ENCODE measurements around the gene BPI. TPM values are rescaled to one million over a fixed set of nuclear protein-coding genes. Genes with fewer than 3 reads are reported as not detected.

BPI gene
- polyA plus RNA-seq, 1 of the 3 experiments (the other 2 are of a cell fraction) = not detected

GRCh38 chr20:38299963-38300362 is 4.0 kb upstream of the BPI start:
- no peak for DNase-seq
- no peak overlapping the region for H3K4me3 ChIP-seq (ENCODE audit: low read depth in 2 of 2, low read length in 1 of 2)
- H3K9ac ChIP-seq = no peak overlapping the region
- 82% methylated on average over 4 of the region's 6 CpGs for WGBS (ENCODE audit: low lambda C conversion rate)
- no peaks in the 10 kb centered on the region for H4K20me1 ChIP-seq (ENCODE audit: insufficient read depth)
- H3K36me3 ChIP-seq (replicated peaks in 1 of 2; ENCODE audit: control insufficient read depth in 1 of 2, insufficient read depth in 2 of 2, low read length in 1 of 2) = no peaks in the 10 kb centered on the region
- H3F3A ChIP-seq (replicated peaks; ENCODE audit: insufficient read depth) = peaks cover 4% of the 10 kb centered on the region
- no peak overlapping the region for H3K27ac ChIP-seq (ENCODE audit: low read depth in 2 of 2, low read length in 1 of 2)
- TF ChIP-seq, protein P1, sequence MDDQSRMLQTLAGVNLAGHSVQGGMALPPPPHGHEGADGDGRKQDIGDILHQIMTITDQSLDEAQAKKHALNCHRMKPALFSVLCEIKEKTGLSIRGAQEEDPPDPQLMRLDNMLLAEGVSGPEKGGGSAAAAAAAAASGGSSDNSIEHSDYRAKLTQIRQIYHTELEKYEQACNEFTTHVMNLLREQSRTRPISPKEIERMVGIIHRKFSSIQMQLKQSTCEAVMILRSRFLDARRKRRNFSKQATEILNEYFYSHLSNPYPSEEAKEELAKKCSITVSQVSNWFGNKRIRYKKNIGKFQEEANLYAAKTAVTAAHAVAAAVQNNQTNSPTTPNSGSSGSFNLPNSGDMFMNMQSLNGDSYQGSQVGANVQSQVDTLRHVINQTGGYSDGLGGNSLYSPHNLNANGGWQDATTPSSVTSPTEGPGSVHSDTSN (IDR thresholded peaks at IDR 0.05) = no peak
- TF ChIP-seq TCF12 (IDR thresholded peaks at IDR 0.05) (no peak), TAF1 (IDR thresholded peaks at IDR 0.05; ENCODE audit: borderline replicate concordance, low read depth, low read length) (no peak), ELF1 (IDR thresholded peaks at IDR 0.05) (no peak), MXI1 (IDR thresholded peaks at IDR 0.05; ENCODE audit: low read depth, low read length) (no peak), RFX5 (IDR thresholded peaks at IDR 0.05; ENCODE audit: low read length) (no peak), MEF2A (IDR thresholded peaks at IDR 0.05; ENCODE audit: borderline replicate concordance, low read depth) (no peak), SMC3 (IDR thresholded peaks at IDR 0.05; ENCODE audit: low read depth, low read length) (no peak), MAX (IDR thresholded peaks at IDR 0.05; ENCODE audit: low read depth) (no peak), RAD21 (IDR thresholded peaks at IDR 0.05; ENCODE audit: low read length) (no peak), FOXJ3 (CRISPR knock-in tag; IDR thresholded peaks at IDR 0.05) (no peak), FOXM1 (IDR thresholded peaks at IDR 0.05; ENCODE audit: low read depth) (no peak), JUND (IDR thresholded peaks at IDR 0.05) (no peak), USF2 (IDR thresholded peaks at IDR 0.05; ENCODE audit: borderline replicate concordance, low read depth, low read length) (no peak), RCOR1 (IDR thresholded peaks at IDR 0.05; ENCODE audit: low read length) (no peak), NRF1 (IDR thresholded peaks at IDR 0.05; ENCODE audit: low read depth, low read length) (no peak)
- TF ChIP-seq, protein P2, sequence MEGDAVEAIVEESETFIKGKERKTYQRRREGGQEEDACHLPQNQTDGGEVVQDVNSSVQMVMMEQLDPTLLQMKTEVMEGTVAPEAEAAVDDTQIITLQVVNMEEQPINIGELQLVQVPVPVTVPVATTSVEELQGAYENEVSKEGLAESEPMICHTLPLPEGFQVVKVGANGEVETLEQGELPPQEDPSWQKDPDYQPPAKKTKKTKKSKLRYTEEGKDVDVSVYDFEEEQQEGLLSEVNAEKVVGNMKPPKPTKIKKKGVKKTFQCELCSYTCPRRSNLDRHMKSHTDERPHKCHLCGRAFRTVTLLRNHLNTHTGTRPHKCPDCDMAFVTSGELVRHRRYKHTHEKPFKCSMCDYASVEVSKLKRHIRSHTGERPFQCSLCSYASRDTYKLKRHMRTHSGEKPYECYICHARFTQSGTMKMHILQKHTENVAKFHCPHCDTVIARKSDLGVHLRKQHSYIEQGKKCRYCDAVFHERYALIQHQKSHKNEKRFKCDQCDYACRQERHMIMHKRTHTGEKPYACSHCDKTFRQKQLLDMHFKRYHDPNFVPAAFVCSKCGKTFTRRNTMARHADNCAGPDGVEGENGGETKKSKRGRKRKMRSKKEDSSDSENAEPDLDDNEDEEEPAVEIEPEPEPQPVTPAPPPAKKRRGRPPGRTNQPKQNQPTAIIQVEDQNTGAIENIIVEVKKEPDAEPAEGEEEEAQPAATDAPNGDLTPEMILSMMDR (IDR thresholded peaks at IDR 0.05) = no peak
- TF ChIP-seq, protein P3, sequence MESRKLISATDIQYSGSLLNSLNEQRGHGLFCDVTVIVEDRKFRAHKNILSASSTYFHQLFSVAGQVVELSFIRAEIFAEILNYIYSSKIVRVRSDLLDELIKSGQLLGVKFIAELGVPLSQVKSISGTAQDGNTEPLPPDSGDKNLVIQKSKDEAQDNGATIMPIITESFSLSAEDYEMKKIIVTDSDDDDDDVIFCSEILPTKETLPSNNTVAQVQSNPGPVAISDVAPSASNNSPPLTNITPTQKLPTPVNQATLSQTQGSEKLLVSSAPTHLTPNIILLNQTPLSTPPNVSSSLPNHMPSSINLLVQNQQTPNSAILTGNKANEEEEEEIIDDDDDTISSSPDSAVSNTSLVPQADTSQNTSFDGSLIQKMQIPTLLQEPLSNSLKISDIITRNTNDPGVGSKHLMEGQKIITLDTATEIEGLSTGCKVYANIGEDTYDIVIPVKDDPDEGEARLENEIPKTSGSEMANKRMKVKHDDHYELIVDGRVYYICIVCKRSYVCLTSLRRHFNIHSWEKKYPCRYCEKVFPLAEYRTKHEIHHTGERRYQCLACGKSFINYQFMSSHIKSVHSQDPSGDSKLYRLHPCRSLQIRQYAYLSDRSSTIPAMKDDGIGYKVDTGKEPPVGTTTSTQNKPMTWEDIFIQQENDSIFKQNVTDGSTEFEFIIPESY (IDR thresholded peaks at IDR 0.05; ENCODE audit: borderline replicate concordance, low read depth) = no peak
- H3K4me2 ChIP-seq = no peak overlapping the region
- CTCF ChIA-PET = interaction anchor here (1.2 to 3.2 kb wide), 4 partner anchors 8 to 109 kb away, joined by 3 to 10 read pairs (median 4); no protein-coding TSS in a partner anchor
- POLR2A ChIA-PET = no interaction called here
- H3K9me3 ChIP-seq = no peaks in the 10 kb centered on the region
- H3K79me2 ChIP-seq (ENCODE audit: insufficient read depth) = no peaks in the 10 kb centered on the region
- H2AFZ ChIP-seq (ENCODE audit: low read depth) = no peak overlapping the region
- no peaks in the 10 kb centered on the region for H3K9me2 ChIP-seq
- peaks cover 0 to 10% of the 10 kb centered on the region in 2 experiments; a peak in 1 of 4 replicates for H3K4me1 ChIP-seq (ENCODE audit: control insufficient read depth in 1 of 2, insufficient read depth in 2 of 2, low read depth in 1 of 2, low read length in 1 of 2)
- H3K27me3 ChIP-seq (ENCODE audit: insufficient read depth) = no peaks in the 10 kb centered on the region

All from SK-N-SH (cell line).